Endothelial cell of umbilical vein (primary cell): ENCODE data around the gene WNT9B. TPM values are rescaled to one million over a fixed set of nuclear protein-coding genes. Genes with fewer than 3 reads are reported as not detected.

ENCODE experiments used
- BruUV-seq: library from RNA; stranded (reverse); fragments of 400-500 nt; replicated peaks from 2 replicates; lab custom pipeline; 2021; lab: Mats Ljungman, UMichigan
- CTCF ChIA-PET: fragments of 300-600, 350-600 bp; sonication (Branson Sonifier 250); formaldehyde crosslinking; loops from one replicate; lab custom pipeline; 2021; ENCODE audit warnings: antibody characterized with exemption, inconsistent platforms; lab: Charles Lee
- POLR2A ChIA-PET: fragments of 300-600, 350-600 bp; sonication (Branson Sonifier 250); formaldehyde crosslinking; loops from one replicate; lab custom pipeline; 2021; ENCODE audit warnings: antibody characterized with exemption, inconsistent platforms; lab: Charles Lee
- DNase-seq: peaks from one replicate; pipeline ENCODE4 v3.0.0-alpha.2; 2011; ENCODE audit warnings: low read depth, low spot score
- FAIRE-seq: peaks from 2 replicates; lab custom pipeline; 2011; peaks lifted over from hg19 to GRCh38; lab: Jason Lieb, UNC
- H2AFZ ChIP-seq: 2 replicates; pipeline ENCODE4 v1.6.0; 2012; ENCODE audit warnings: low read depth, low read length, control low read depth, inconsistent platforms
- H3K27ac ChIP-seq: 2 replicates; pipeline ENCODE4 v1.5.1; 2011; ENCODE audit warnings: low read depth, mild to moderate bottlenecking, control low read depth, low read length, moderate library complexity; ENCODE audit not compliant: insufficient read depth
- H3K27me3 ChIP-seq, 2 experiments: 2 replicates each; pipeline versions ENCODE4 v1.6.0 to v1.6.1; 2011; ENCODE audit warnings: low read length in 2 of 2, mixed read lengths in 1 of 2; ENCODE audit not compliant: control insufficient read depth in 2 of 2, insufficient read depth in 2 of 2
- H3K36me3 ChIP-seq, 2 experiments: 2 replicates in 1 of 2; 3 replicates in 1 of 2; pipeline ENCODE4 v1.5.1; 2011; ENCODE audit warnings: low read length in 2 of 2, mild to moderate bottlenecking in 1 of 2, moderate library complexity in 1 of 2; ENCODE audit not compliant: control insufficient read depth in 2 of 2, insufficient read depth in 2 of 2; ENCODE audit errors: extremely low read depth in 1 of 2
- H3K4me1 ChIP-seq: 3 replicates; pipeline ENCODE4 v1.5.1; 2011; ENCODE audit warnings: mild to moderate bottlenecking, low read length; ENCODE audit not compliant: control insufficient read depth, insufficient read depth; ENCODE audit errors: extremely low read depth
- H3K4me2 ChIP-seq: 2 replicates; pipeline ENCODE4 v1.6.1; 2011; ENCODE audit warnings: low read length, control low read depth, mixed read lengths; ENCODE audit not compliant: insufficient read depth
- H3K4me3 ChIP-seq, 3 experiments: fragments of 200-600 bp in 1 of 3; sonication (generic), shearing (Covaris generic) in 1 of 3; replicated peaks in 1 of 3; 2 replicates each; pipeline ENCODE4 v1.5.1; 2011 to 2016; ENCODE audit warnings: control low read depth in 3 of 3, low read length in 3 of 3, mild to moderate bottlenecking in 2 of 3, inconsistent platforms in 1 of 3, low read depth in 1 of 3, moderate library complexity in 1 of 3; ENCODE audit not compliant: insufficient read depth in 1 of 3
- H3K79me2 ChIP-seq: 2 replicates; pipeline ENCODE4 v1.6.0; 2012; ENCODE audit warnings: low read length, inconsistent platforms; ENCODE audit not compliant: control insufficient read depth, insufficient read depth
- H3K9ac ChIP-seq: replicated peaks from 2 replicates; pipeline ENCODE3; 2011; ENCODE audit warnings: low read length, control low read depth; ENCODE audit not compliant: insufficient read depth; ENCODE audit errors: extremely low read depth
- H3K9me1 ChIP-seq: replicated peaks from 3 replicates; pipeline ENCODE4 v1.6.0; 2011; ENCODE audit warnings: mild to moderate bottlenecking, low read length; ENCODE audit not compliant: control insufficient read depth, insufficient read depth; ENCODE audit errors: extremely low read depth
- H3K9me3 ChIP-seq: replicated peaks from 2 replicates; pipeline ENCODE4 v1.5.1; 2012; ENCODE audit warnings: low read length, inconsistent platforms; ENCODE audit not compliant: control insufficient read depth, insufficient read depth
- H4K20me1 ChIP-seq: replicated peaks from 2 replicates; pipeline ENCODE3; 2011; ENCODE audit warnings: mild to moderate bottlenecking, low read length; ENCODE audit not compliant: control insufficient read depth, insufficient read depth; ENCODE audit errors: extremely low read depth
- EZH2 ChIP-seq: IDR thresholded peaks from 2 replicates; pipeline ENCODE4 v1.6.1; 2012; ENCODE audit warnings: borderline replicate concordance, low read depth, mild to moderate bottlenecking, moderate library complexity, low read length, inconsistent platforms; ENCODE audit not compliant: severe bottlenecking
- FOS ChIP-seq: IDR thresholded peaks from 2 replicates; pipeline ENCODE4 v1.6.1; 2011; ENCODE audit warnings: mild to moderate bottlenecking, low read length, moderate library complexity, borderline replicate concordance; ENCODE audit not compliant: insufficient read depth
- GATA2 ChIP-seq: IDR thresholded peaks from 2 replicates; pipeline ENCODE4 v1.7.0; 2011; ENCODE audit warnings: low read depth, mild to moderate bottlenecking, moderate library complexity, mixed read lengths, low read length; ENCODE audit not compliant: insufficient read length, insufficient read depth
- JUN ChIP-seq: IDR thresholded peaks from 2 replicates; pipeline ENCODE4 v1.6.1; 2011; ENCODE audit warnings: borderline replicate concordance, low read depth; ENCODE audit not compliant: insufficient read length, insufficient read depth
- MYC ChIP-seq: IDR thresholded peaks from one replicate; pipeline ENCODE4 v1.6.1; 2011; ENCODE audit warnings: mild to moderate bottlenecking, low read depth, low read length
- POLR2A ChIP-seq: IDR thresholded peaks from 2 replicates; pipeline ENCODE4 v1.6.1; 2012; ENCODE audit warnings: low read depth, mild to moderate bottlenecking, control low read depth, low read length
- POLR2AphosphoS5 ChIP-seq: IDR thresholded peaks from 2 replicates; pipeline ENCODE4 v1.6.1; 2012; ENCODE audit warnings: low read depth, mild to moderate bottlenecking, control low read depth, low read length, moderate library complexity; ENCODE audit not compliant: insufficient read depth
- dilution Hi-C: fragments of 300-500 bp; cut with MboI; formaldehyde crosslinking; loops from one replicate; pipeline ENCODE4 v1.15.0; 2019; ENCODE audit warnings: low sequenced_read_pairs; ENCODE audit not compliant: extremely low pct_ligation_motif_present
- intact Hi-C: fragments of 100-400 bp; cut with micrococcal nuclease; formaldehyde crosslinking; loops from one replicate; pipeline ENCODE4 v1.10.0; 2022
- polyA plus RNA-seq, 4 experiments: library from polyadenylated mRNA; depleted of rRNA in 3 of 4; stranded (reverse) in 3 of 4; unstranded in 1 of 4; fragments of >200 nt; gene quantifications; 2 replicates each; pipeline versions ENCODE4 v1.2.1 to v1.2.3, GENCODE V29; 2011 to 2012; ENCODE audit warnings: missing spikeins in 1 of 4
- total RNA-seq: library from RNA; stranded (reverse); gene quantifications from 2 replicates; pipeline ENCODE4 v1.2.3, GENCODE V29; 2021
- TF ChIP-seq, protein P1 (sequence below): IDR thresholded peaks from 2 replicates; pipeline ENCODE4 v1.6.1; 2011; ENCODE audit not compliant: insufficient read depth, insufficient read length
- TF ChIP-seq, protein P2 (sequence below), 2 donors: IDR thresholded peaks; 1 replicate in 1 of 2; 2 replicates in 1 of 2; pipeline ENCODE4 v1.5.1; 2011; ENCODE audit warnings: low read length in 2 of 2, mild to moderate bottlenecking in 2 of 2, moderate library complexity in 2 of 2, control low read depth in 1 of 2, inconsistent platforms in 1 of 2, low read depth in 1 of 2; ENCODE audit not compliant: insufficient read depth in 1 of 2; ENCODE audit errors: extremely low read depth in 1 of 2

The WNT9B gene
- total and polyA plus RNA-seq, 2 donors (not counting 3 experiments of a cell fraction or from before 2014, with no cell fraction given) = not detected

DNA sequence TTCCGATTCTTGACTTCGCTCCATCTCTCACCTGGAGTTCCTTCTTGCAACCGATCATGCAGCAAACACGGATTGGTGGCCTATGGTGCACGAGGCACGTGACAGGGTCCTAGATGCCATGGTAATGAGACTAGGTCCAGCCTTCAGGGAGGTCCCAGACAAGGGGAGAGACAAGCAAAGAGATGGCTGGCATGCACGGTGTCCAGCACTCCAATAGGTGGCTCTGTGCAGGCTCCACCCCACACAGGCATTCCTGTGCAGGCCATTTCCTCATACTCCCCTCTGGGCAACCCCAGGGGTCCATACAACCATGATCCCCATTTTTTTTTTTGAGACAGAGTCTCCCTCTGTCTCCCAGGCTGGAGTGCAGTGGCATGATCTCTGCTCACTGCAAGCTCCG is 31.3 kb downstream of the WNT9B start:
- TF ChIP-seq MYC (no peak), GATA2 (no peak), POLR2A (no peak), POLR2AphosphoS5 (no peak), EZH2 (no peak), JUN (no peak), FOS (no peak)
- TF ChIP-seq, protein P1, sequence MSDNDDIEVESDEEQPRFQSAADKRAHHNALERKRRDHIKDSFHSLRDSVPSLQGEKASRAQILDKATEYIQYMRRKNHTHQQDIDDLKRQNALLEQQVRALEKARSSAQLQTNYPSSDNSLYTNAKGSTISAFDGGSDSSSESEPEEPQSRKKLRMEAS = no peak
- TF ChIP-seq, protein P2, sequence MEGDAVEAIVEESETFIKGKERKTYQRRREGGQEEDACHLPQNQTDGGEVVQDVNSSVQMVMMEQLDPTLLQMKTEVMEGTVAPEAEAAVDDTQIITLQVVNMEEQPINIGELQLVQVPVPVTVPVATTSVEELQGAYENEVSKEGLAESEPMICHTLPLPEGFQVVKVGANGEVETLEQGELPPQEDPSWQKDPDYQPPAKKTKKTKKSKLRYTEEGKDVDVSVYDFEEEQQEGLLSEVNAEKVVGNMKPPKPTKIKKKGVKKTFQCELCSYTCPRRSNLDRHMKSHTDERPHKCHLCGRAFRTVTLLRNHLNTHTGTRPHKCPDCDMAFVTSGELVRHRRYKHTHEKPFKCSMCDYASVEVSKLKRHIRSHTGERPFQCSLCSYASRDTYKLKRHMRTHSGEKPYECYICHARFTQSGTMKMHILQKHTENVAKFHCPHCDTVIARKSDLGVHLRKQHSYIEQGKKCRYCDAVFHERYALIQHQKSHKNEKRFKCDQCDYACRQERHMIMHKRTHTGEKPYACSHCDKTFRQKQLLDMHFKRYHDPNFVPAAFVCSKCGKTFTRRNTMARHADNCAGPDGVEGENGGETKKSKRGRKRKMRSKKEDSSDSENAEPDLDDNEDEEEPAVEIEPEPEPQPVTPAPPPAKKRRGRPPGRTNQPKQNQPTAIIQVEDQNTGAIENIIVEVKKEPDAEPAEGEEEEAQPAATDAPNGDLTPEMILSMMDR (IDR thresholded peaks at IDR 0.05; ENCODE audit: extremely low read depth in 1 of 2, insufficient read depth in 1 of 2, low read depth in 1 of 2, low read length in 2 of 2) = no peak
- BruUV-seq = no TSS peak
- H3K4me2 ChIP-seq = no peak overlapping the region
- no peak overlapping the region for H2AFZ ChIP-seq
- no peak overlapping the region for H3K9ac ChIP-seq
- no peak overlapping the region for H3K4me3 ChIP-seq
- dilution Hi-C loops = no loop called here
- H3K4me1 ChIP-seq = no peaks in the 10 kb centered on the region
- no peaks in the 10 kb centered on the region for H3K9me3 ChIP-seq
- POLR2A ChIA-PET = no interaction called here
- DNase-seq (no peak), FAIRE-seq (no peak)
- H3K9me1 ChIP-seq = no peaks in the 10 kb centered on the region
- no peaks in the 10 kb centered on the region for H3K36me3 ChIP-seq
- CTCF ChIA-PET = no interaction called here
- H3K79me2 ChIP-seq = no peaks in the 10 kb centered on the region
- peaks cover 4 to 7% of the 10 kb centered on the region in 2 experiments for H3K27me3 ChIP-seq
- no peak overlapping the region for H3K27ac ChIP-seq
- intact Hi-C loops = no loop called here
- no peaks in the 10 kb centered on the region for H4K20me1 ChIP-seq
